SK-N-SH treated with all-trans-retinoic acid at 6 μM for 48 hours (cell line): Measurements from ENCODE around the gene CACNA2D3.

Experiments
- ATAC-seq: fragments of 200-7000 bp; cut with Tn5 transposase; 3 replicates; pipeline ENCODE4 v1.9.1; 2020; ENCODE audit warnings: mild to moderate bottlenecking, moderate library complexity
- ARNTL ChIP-seq: fragments of 450-650 bp; formaldehyde crosslinking; IDR thresholded peaks from 2 replicates; pipeline ENCODE4 v1.5.0; 2020; ENCODE audit warnings: low read depth, mild to moderate bottlenecking, moderate library complexity, borderline replicate concordance
- BACH2 ChIP-seq: fragments of 250-450 bp; sonication (Bioruptor Pico); IDR thresholded peaks from 2 replicates; pipeline ENCODE4 v1.9.0; 2021; ENCODE audit warnings: mild to moderate bottlenecking, borderline replicate concordance
- CREB5 ChIP-seq: fragments of 250-450 bp; sonication (Bioruptor Pico); IDR thresholded peaks from 2 replicates; pipeline ENCODE4 v1.5.1; 2020; ENCODE audit warnings: low read depth, mild to moderate bottlenecking, moderate library complexity
- CSDC2 ChIP-seq: fragments of 250-450 bp; sonication (Bioruptor Pico); IDR thresholded peaks from 2 replicates; pipeline ENCODE4 v1.5.0; 2020; ENCODE audit warnings: mild to moderate bottlenecking, moderate library complexity
- ESRRG ChIP-seq: fragments of 250-450 bp; sonication (Bioruptor Pico); IDR thresholded peaks from 2 replicates; pipeline ENCODE4 v1.6.1; 2021; ENCODE audit warnings: mild to moderate bottlenecking
- GLIS3 ChIP-seq: fragments of 250-450 bp; sonication (Bioruptor Pico); IDR thresholded peaks from 2 replicates; pipeline ENCODE4 v1.5.0; 2020; ENCODE audit warnings: mild to moderate bottlenecking, moderate library complexity
- ISL1 ChIP-seq: fragments of 250-450 bp; sonication (Bioruptor Pico); IDR thresholded peaks from 2 replicates; pipeline ENCODE4 v2.1.2; 2022; ENCODE audit warnings: mild to moderate bottlenecking, moderate library complexity
- OSR1 ChIP-seq: fragments of 250-450 bp; sonication (Bioruptor Pico); IDR thresholded peaks from 2 replicates; pipeline ENCODE4 v1.8.0; 2022; ENCODE audit warnings: moderate library complexity, mild to moderate bottlenecking, inconsistent platforms
- PPARA ChIP-seq: fragments of 250-450 bp; sonication (Bioruptor Pico); IDR thresholded peaks from 2 replicates; pipeline ENCODE4 v1.5.0; 2020; ENCODE audit warnings: mild to moderate bottlenecking, borderline replicate concordance
- RARB ChIP-seq: fragments of 250-450 bp; sonication (Bioruptor Pico); IDR thresholded peaks from 2 replicates; pipeline ENCODE4 v1.8.0; 2021; ENCODE audit warnings: mild to moderate bottlenecking, moderate library complexity
- SNAI2 ChIP-seq: fragments of 250-450 bp; sonication (Bioruptor Pico); IDR thresholded peaks from 2 replicates; pipeline ENCODE4 v1.5.0; 2020; ENCODE audit warnings: mild to moderate bottlenecking, moderate library complexity
- TCF4 ChIP-seq: fragments of 250-450 bp; sonication (Bioruptor Pico); IDR thresholded peaks from 2 replicates; pipeline ENCODE4 v1.8.0; 2021; ENCODE audit warnings: mild to moderate bottlenecking, moderate library complexity, borderline replicate concordance
- TOX ChIP-seq: fragments of 250-450 bp; sonication (Bioruptor Pico); IDR thresholded peaks from 2 replicates; pipeline ENCODE4 v1.8.0; 2021; ENCODE audit warnings: mild to moderate bottlenecking, moderate library complexity, borderline replicate concordance
- ZC3H10 ChIP-seq: fragments of 250-450 bp; sonication (Bioruptor Pico); IDR thresholded peaks from 2 replicates; pipeline ENCODE4 v1.5.1; 2021; ENCODE audit warnings: mild to moderate bottlenecking, moderate library complexity
- ZFP3 ChIP-seq: fragments of 250-450 bp; sonication (Bioruptor Pico); IDR thresholded peaks from 2 replicates; pipeline ENCODE4 v1.5.0; 2020; ENCODE audit warnings: mild to moderate bottlenecking, moderate library complexity
- ZFP30 ChIP-seq: fragments of 450-650 bp; formaldehyde crosslinking; IDR thresholded peaks from 2 replicates; pipeline ENCODE4 v1.5.0; 2022; ENCODE audit warnings: mild to moderate bottlenecking, moderate library complexity
- ZNF70 ChIP-seq: fragments of 450-650 bp; formaldehyde crosslinking; IDR thresholded peaks from 2 replicates; pipeline ENCODE4 v1.5.0; 2020; ENCODE audit warnings: mild to moderate bottlenecking, moderate library complexity
- ZNF8 ChIP-seq: fragments of 450-650 bp; formaldehyde crosslinking; IDR thresholded peaks from 2 replicates; pipeline ENCODE4 v1.5.0; 2020; ENCODE audit warnings: mild to moderate bottlenecking, moderate library complexity
- TF ChIP-seq, protein P1 (sequence below): fragments of 250-450 bp; sonication (Bioruptor Pico); IDR thresholded peaks from 2 replicates; pipeline ENCODE4 v1.8.0; 2020; ENCODE audit warnings: mild to moderate bottlenecking, moderate library complexity, borderline replicate concordance
- TF ChIP-seq, protein P2 (sequence below): fragments of 250-450 bp; sonication (Bioruptor Pico); IDR thresholded peaks from 2 replicates; pipeline ENCODE4 v1.5.0; 2020; ENCODE audit warnings: mild to moderate bottlenecking, moderate library complexity

CACNA2D3 gene

DNA sequence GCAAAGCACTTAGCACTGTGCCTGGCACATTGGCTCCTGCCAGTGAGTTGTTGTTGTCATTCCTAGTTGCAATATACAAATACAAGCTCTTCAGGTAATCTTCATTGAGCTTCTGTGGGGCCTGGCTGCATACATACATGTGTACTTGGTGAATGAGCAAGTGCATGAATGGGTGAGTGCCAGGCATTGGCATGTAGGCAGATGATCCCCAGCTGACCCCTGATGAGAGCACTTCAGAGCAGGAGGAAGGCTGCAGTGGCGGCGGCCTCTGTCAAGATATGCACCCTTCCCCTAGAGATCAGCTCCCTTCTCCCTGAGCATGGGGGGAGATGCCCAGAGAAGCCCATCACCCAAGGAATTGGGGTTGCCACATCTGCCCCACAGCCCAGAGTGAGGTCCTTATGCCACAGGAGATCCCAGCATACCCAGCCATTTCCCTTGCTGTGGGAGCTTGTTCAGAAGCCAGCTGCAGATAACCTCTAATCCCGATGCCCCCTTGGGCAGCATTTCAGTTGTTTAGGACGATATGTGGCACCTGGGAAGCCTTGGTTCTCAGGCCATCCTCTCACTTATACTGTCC is 8.8 kb downstream of the CACNA2D3 start:
- ATAC-seq: no peak
- no peak for TF ChIP-seq GLIS3
- TF ChIP-seq ZNF8 (CRISPR knock-in tag): no peak
- no peak for TF ChIP-seq ISL1 (CRISPR knock-in tag)
- no peak for TF ChIP-seq TCF4 (CRISPR knock-in tag)
- TF ChIP-seq CREB5: no peak
- no peak for TF ChIP-seq ESRRG
- TF ChIP-seq BACH2 (CRISPR knock-in tag): no peak
- no peak for TF ChIP-seq ARNTL
- TF ChIP-seq ZC3H10 (CRISPR knock-in tag): no peak
- TF ChIP-seq, protein P1, sequence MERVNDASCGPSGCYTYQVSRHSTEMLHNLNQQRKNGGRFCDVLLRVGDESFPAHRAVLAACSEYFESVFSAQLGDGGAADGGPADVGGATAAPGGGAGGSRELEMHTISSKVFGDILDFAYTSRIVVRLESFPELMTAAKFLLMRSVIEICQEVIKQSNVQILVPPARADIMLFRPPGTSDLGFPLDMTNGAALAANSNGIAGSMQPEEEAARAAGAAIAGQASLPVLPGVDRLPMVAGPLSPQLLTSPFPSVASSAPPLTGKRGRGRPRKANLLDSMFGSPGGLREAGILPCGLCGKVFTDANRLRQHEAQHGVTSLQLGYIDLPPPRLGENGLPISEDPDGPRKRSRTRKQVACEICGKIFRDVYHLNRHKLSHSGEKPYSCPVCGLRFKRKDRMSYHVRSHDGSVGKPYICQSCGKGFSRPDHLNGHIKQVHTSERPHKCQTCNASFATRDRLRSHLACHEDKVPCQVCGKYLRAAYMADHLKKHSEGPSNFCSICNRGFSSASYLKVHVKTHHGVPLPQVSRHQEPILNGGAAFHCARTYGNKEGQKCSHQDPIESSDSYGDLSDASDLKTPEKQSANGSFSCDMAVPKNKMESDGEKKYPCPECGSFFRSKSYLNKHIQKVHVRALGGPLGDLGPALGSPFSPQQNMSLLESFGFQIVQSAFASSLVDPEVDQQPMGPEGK: no peak
- TF ChIP-seq RARB (CRISPR knock-in tag): no peak
- TF ChIP-seq ZNF70: no peak
- TF ChIP-seq SNAI2 (CRISPR knock-in tag): no peak
- no peak for TF ChIP-seq ZFP3 (CRISPR knock-in tag)
- no peak for TF ChIP-seq PPARA (CRISPR knock-in tag)
- TF ChIP-seq TOX (CRISPR knock-in tag): no peak
- no peak for TF ChIP-seq OSR1 (CRISPR knock-in tag)
- TF ChIP-seq, protein P2, sequence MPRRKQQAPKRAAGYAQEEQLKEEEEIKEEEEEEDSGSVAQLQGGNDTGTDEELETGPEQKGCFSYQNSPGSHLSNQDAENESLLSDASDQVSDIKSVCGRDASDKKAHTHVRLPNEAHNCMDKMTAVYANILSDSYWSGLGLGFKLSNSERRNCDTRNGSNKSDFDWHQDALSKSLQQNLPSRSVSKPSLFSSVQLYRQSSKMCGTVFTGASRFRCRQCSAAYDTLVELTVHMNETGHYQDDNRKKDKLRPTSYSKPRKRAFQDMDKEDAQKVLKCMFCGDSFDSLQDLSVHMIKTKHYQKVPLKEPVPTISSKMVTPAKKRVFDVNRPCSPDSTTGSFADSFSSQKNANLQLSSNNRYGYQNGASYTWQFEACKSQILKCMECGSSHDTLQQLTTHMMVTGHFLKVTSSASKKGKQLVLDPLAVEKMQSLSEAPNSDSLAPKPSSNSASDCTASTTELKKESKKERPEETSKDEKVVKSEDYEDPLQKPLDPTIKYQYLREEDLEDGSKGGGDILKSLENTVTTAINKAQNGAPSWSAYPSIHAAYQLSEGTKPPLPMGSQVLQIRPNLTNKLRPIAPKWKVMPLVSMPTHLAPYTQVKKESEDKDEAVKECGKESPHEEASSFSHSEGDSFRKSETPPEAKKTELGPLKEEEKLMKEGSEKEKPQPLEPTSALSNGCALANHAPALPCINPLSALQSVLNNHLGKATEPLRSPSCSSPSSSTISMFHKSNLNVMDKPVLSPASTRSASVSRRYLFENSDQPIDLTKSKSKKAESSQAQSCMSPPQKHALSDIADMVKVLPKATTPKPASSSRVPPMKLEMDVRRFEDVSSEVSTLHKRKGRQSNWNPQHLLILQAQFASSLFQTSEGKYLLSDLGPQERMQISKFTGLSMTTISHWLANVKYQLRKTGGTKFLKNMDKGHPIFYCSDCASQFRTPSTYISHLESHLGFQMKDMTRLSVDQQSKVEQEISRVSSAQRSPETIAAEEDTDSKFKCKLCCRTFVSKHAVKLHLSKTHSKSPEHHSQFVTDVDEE (CRISPR knock-in tag): no peak
- TF ChIP-seq ZFP30 (CRISPR knock-in tag): no peak

DNA sequence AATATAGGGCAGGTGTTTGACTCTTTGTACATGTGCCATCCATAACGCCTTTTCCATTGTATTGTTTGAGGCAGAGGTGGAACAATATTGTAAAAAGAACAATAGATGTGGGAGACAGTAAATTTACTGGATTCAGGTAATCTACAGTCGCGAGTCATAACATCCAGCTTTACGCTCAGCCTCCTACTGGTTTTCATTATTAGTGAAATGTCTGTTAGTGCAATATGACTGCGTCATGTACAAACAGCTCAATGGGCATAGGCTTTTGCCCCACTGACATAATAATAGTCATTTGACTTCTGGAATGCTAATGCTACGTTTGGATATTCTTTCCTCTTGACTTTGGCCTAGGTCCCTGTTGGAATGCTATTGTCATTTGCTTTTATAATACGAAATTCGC is 9.5 kb downstream of the CACNA2D3 start:
- ATAC-seq: no peak
- TF ChIP-seq PPARA (CRISPR knock-in tag) (no peak), ESRRG (no peak), ISL1 (CRISPR knock-in tag) (no peak), CREB5 (no peak), BACH2 (CRISPR knock-in tag) (no peak), TCF4 (CRISPR knock-in tag) (no peak), ZNF70 (no peak), ZNF8 (CRISPR knock-in tag) (no peak), SNAI2 (CRISPR knock-in tag) (no peak)
- TF ChIP-seq, protein P1: no peak

DNA sequence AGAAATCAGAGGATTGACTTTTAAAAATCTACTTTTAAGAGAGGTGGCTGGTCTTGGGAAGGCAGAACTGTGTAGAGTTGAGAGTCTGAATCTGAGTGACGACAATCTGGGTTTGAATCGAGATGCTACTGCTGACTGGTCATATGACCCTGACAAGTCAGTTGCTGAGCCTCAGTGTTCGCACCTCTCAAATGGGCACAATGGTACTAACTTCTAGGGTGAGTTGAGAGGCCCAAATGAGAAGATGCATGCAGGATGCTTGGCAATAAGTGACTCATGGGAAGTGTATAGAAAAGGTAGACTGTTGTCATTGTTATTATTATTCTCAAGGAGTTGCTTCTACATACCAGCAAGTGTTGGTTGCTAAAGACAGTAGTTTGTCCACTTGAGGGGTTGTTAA is 10.3 kb downstream of the CACNA2D3 start:
- TF ChIP-seq CSDC2 (CRISPR knock-in tag) (no peak), RARB (CRISPR knock-in tag) (no peak), ISL1 (CRISPR knock-in tag) (no peak), GLIS3 (no peak)
- TF ChIP-seq, protein P2 (CRISPR knock-in tag): no peak
- ATAC-seq: no peak
